Prostate gland (tissue), 2 donors: ENCODE results near the gene ABCA13. TPM values are rescaled to one million over a fixed set of nuclear protein-coding genes. Genes with fewer than 3 reads are reported as not detected.
A peak's percentile ranks its signal among the peaks of the same experiment; 100 is the strongest.

Experiments
- DNase-seq: peaks from one replicate; pipeline ENCODE4 v3.0.0-alpha.2; 2019; ENCODE audit warnings: low spot score
- H3K27ac ChIP-seq, 2 donors: fragments of 200-600 bp; sonication (generic); 2 replicates each; pipeline ENCODE4 v1.5.1; 2017 to 2019
- H3K27me3 ChIP-seq: fragments of 200-600 bp; sonication (generic); replicated peaks from 2 replicates; pipeline ENCODE4 v1.5.1; 2019; ENCODE audit not compliant: insufficient read depth
- H3K36me3 ChIP-seq, 2 donors: fragments of 200-600 bp; sonication (generic); 1 replicate in 1 of 2; 2 replicates in 1 of 2; pipeline versions ENCODE4 v1.5.1 to v1.8.1; 2017 to 2019
- H3K4me1 ChIP-seq: fragments of 200-600 bp; sonication (generic); replicated peaks from 2 replicates; pipeline ENCODE4 v1.5.1; 2019
- H3K4me3 ChIP-seq, 2 donors: fragments of 200-600 bp; sonication (generic); 2 replicates each; pipeline ENCODE4 v1.5.1; 2017 to 2019
- H3K9me3 ChIP-seq: fragments of 200-600 bp; sonication (generic); 2 replicates; pipeline ENCODE4 v1.5.1; 2017
- CTCF ChIP-seq, 4 experiments: fragments of 200-600 bp in 2 of 4; fragments of 450-650 bp in 2 of 4; sonication (generic) in 2 of 4; IDR thresholded peaks; 1 replicate in 3 of 4; 2 replicates in 1 of 4; pipeline ENCODE4 v1.5.1; 2016 to 2019; ENCODE audit warnings: antibody characterized with exemption in 4 of 4, mild to moderate bottlenecking in 2 of 4, moderate library complexity in 2 of 4
- POLR2A ChIP-seq: fragments of 450-650 bp; IDR thresholded peaks from one replicate; pipeline ENCODE4 v1.6.1; 2016; ENCODE audit warnings: antibody characterized with exemption, mild to moderate bottlenecking
- POLR2AphosphoS5 ChIP-seq: sonication (generic); formaldehyde crosslinking; IDR thresholded peaks from one replicate; pipeline ENCODE4 v1.6.1; 2017; ENCODE audit warnings: antibody characterized with exemption
- WGBS: methylation state at CpG from one replicate; pipeline ENCODE4 v1.1.5; 2018; 5-methylcytosine and 5-hydroxymethylcytosine counted together
- intact Hi-C: fragments of 100-400 bp; cut with DNase I; formaldehyde crosslinking; loops from one replicate; pipeline ENCODE4 v1.14.2; 2022
- total RNA-seq, 2 donors: library from RNA; depleted of rRNA; stranded (reverse); fragments of >200 nt; gene quantifications; one replicate each; pipeline ENCODE4 v1.1.0, GENCODE V29; 2016

The ABCA13 gene
- total RNA-seq, 2 donors from 2014 or later = 0.14 to 3.5 TPM

- intact Hi-C loops = no loop called here
- H3K27me3 ChIP-seq = no peaks in the 10 kb centered on the region
- WGBS = 83% methylated on average over 4 of the region's 4 CpGs
- DNase-seq = no peak
- no peaks in the 10 kb centered on the region for H3K36me3 ChIP-seq
- H3K27ac ChIP-seq = no peak overlapping the region
- no peak overlapping the region for H3K4me3 ChIP-seq
- TF ChIP-seq POLR2AphosphoS5 (no peak), POLR2A (no peak), CTCF (IDR thresholded peaks at IDR 0.05) (no peak)
- no peaks in the 10 kb centered on the region for H3K4me1 ChIP-seq
- H3K9me3 ChIP-seq = no peaks in the 10 kb centered on the region
Observed at GRCh38 chr7:48366096-48366495, 194.8 kb downstream of the ABCA13 start.

- Histone ChIP-seq H3K4me3 (no peak overlapping the region), H3K27me3 (no peaks in the 10 kb centered on the region), H3K36me3 (no peaks in the 10 kb centered on the region), H3K27ac (no peak overlapping the region), H3K9me3 (no peaks in the 10 kb centered on the region), H3K4me1 (no peaks in the 10 kb centered on the region)
- no peak for DNase-seq
- peak; percentile 46 for TF ChIP-seq POLR2AphosphoS5
- no peak for TF ChIP-seq POLR2A
- intact Hi-C loops = no loop called here
Observed at GRCh38 chr7:48376263-48376662, 205.0 kb downstream of the ABCA13 start.

GRCh38 chr7:48380921-48381320, 209.7 kb downstream of the ABCA13 start:
- H3K27me3 ChIP-seq = no peaks in the 10 kb centered on the region
- WGBS = 90% methylated on average over 1 of the region's 1 CpG
- H3K36me3 ChIP-seq = no peaks in the 10 kb centered on the region
- intact Hi-C loops = no loop called here
- H3K4me3 ChIP-seq = no peak overlapping the region
- no peaks in the 10 kb centered on the region for H3K4me1 ChIP-seq
- no peak overlapping the region for H3K27ac ChIP-seq
- H3K9me3 ChIP-seq = no peaks in the 10 kb centered on the region
- no peak for DNase-seq
- TF ChIP-seq POLR2AphosphoS5 = no peak

GRCh38 chr7:48381571-48381970, 210.3 kb downstream of the ABCA13 start:
- Histone ChIP-seq H3K27ac (no peak overlapping the region), H3K4me3 (no peak overlapping the region), H3K27me3 (no peaks in the 10 kb centered on the region), H3K36me3 (no peaks in the 10 kb centered on the region), H3K9me3 (no peaks in the 10 kb centered on the region), H3K4me1 (no peaks in the 10 kb centered on the region)
- DNase-seq = no peak
- no peak for TF ChIP-seq CTCF (IDR thresholded peaks at IDR 0.05)
- TF ChIP-seq POLR2AphosphoS5 = no peak
- TF ChIP-seq POLR2A = no peak
- intact Hi-C loops = no loop called here
- WGBS = 62% methylated on average over 8 of the region's 8 CpGs

- H3K9me3 ChIP-seq = no peaks in the 10 kb centered on the region
- intact Hi-C loops = no loop called here
- TF ChIP-seq CTCF (IDR thresholded peaks at IDR 0.05) = no peak
- no peak for TF ChIP-seq POLR2AphosphoS5
- H3K36me3 ChIP-seq = no peaks in the 10 kb centered on the region
- H3K4me1 ChIP-seq = no peaks in the 10 kb centered on the region
- no peak overlapping the region for H3K4me3 ChIP-seq
- no peaks in the 10 kb centered on the region for H3K27me3 ChIP-seq
- no peak overlapping the region for H3K27ac ChIP-seq
- WGBS = 56% methylated on average over 6 of the region's 6 CpGs
- DNase-seq = no peak
Observed at GRCh38 chr7:48384180-48384752, 213.0 kb downstream of the ABCA13 start.

GRCh38 chr7:48387932-48388331, 216.7 kb downstream of the ABCA13 start:
- DNase-seq = no peak
- WGBS = 75% methylated on average over 2 of the region's 2 CpGs
- H3K27me3 ChIP-seq = no peaks in the 10 kb centered on the region
- TF ChIP-seq POLR2A (no peak), CTCF (IDR thresholded peaks at IDR 0.05) (no peak), POLR2AphosphoS5 (no peak)
- H3K9me3 ChIP-seq = no peaks in the 10 kb centered on the region
- H3K36me3 ChIP-seq = no peaks in the 10 kb centered on the region
- no peak overlapping the region for H3K27ac ChIP-seq
- intact Hi-C loops = no loop called here
- H3K4me3 ChIP-seq = no peak overlapping the region
- H3K4me1 ChIP-seq = no peaks in the 10 kb centered on the region
